Transverse colon (tissue), 4 donors: ENCODE results near the gene ACSS1.

Experiments
- CTCF ChIP-seq, 5 experiments: fragments of 200-600 bp in 3 of 5; fragments of 450-650 bp in 2 of 5; sonication (generic) in 3 of 5; IDR thresholded peaks; 1 replicate in 2 of 5; 2 replicates in 3 of 5; pipeline ENCODE4 v1.5.1; 2016 to 2017; ENCODE audit warnings: antibody characterized with exemption in 5 of 5, inconsistent platforms in 3 of 5, mild to moderate bottlenecking in 2 of 5, moderate library complexity in 1 of 5
- POLR2AphosphoS5 ChIP-seq, 3 donors: sonication (generic); formaldehyde crosslinking; IDR thresholded peaks; one replicate each; pipeline ENCODE4 v1.6.1; 2016; ENCODE audit warnings: antibody characterized with exemption in 3 of 3

GRCh38 chr20:24972341-24972740, 85.6 kb downstream of the ACSS1 start:
- TF ChIP-seq CTCF (IDR thresholded peaks at IDR 0.05) (no peak), POLR2AphosphoS5 (IDR thresholded peaks at IDR 0.05) (no peak)
